Activated T-helper 1 cell treated with anti-CD3 and anti-CD28 coated beads, Interleukin-2, amount 50 U/mL, for 16 hours (primary cell): Measurements from ENCODE around the gene C10orf71.

Experiments
- DNase-seq, 2 donors: peaks; one replicate each; pipeline ENCODE4 v3.0.0-alpha.2; 2020; ENCODE audit warnings: low read depth in 1 of 2, low spot score in 1 of 2

Gene C10orf71

DNA sequence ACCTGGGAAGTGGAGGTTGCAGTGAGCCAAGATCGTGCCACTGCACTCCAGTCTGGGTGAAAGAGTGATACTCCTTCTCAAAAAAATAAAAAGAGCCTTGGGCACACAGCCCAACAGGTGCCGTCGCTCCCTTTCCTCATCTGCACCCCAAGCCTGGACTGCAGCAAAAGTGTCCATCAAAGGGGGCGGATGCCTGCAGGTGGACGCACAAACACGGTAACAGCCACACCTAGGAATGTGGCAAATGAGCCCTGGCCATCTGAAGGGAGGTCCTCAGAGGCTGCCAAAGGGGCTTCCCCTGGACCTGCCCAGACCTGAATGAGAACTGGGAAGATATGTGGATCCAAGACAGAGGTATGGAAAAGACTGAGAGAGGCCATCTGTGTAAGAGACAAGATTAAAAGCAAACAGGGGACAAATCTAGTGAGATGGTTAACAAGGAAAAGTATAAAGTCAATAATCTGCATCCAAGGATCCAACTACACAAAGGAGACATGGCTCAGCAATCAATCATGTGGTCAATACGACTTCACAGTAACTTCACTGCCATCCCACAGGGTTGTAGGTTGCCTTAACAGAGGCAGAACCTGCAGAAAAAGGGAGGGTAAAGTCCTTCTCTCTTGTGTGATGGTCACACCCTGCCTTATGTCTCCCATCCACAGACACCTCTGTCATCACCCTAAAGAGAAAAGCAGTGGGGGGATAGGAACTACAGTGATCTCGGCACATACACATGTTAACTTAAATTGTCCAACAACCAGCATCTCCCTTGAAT, 71.5 kb downstream of the C10orf71 start:
- no peak for DNase-seq

- no peak for DNase-seq
These were observed 73.0 kb downstream of the C10orf71 start for GRCh38 chr10:49371967-49372366.

- no peak for DNase-seq
These were observed 74.4 kb downstream of the C10orf71 start for GRCh38 chr10:49373361-49373760.

- DNase-seq, result no peak
These were observed 75.8 kb downstream of the C10orf71 start for GRCh38 chr10:49374740-49375139.

GRCh38 chr10:49375611-49376010, 76.6 kb downstream of the C10orf71 start:
- no peak for DNase-seq
